Tibial artery (tissue), 4 donors: Measurements from ENCODE around the gene MYADM.

ENCODE experiments used
- DNase-seq, 2 donors: peaks; one replicate each; pipeline ENCODE4 v3.0.0-alpha.2; 2019
- H3K27ac ChIP-seq, 2 donors: fragments of 200-600 bp; sonication (generic) in 1 of 2; 1 replicate in 1 of 2; 2 replicates in 1 of 2; pipeline ENCODE4 v1.5.1; 2018 to 2019; ENCODE audit warnings: mild to moderate bottlenecking in 1 of 2
- H3K27me3 ChIP-seq, 2 donors: fragments of 200-600 bp; sonication (generic) in 1 of 2; one replicate each; pipeline versions ENCODE4 v1.5.1 to v1.6.0; 2016 to 2019
- H3K36me3 ChIP-seq, 3 donors: fragments of 200-600 bp; sonication (generic) in 2 of 3; one replicate each; pipeline ENCODE4 v1.5.1; 2016 to 2019; ENCODE audit warnings: mild to moderate bottlenecking in 2 of 3
- H3K4me1 ChIP-seq, 4 donors: fragments of 200-600 bp; sonication (generic) in 2 of 4; 1 replicate in 3 of 4; 2 replicates in 1 of 4; pipeline ENCODE4 v1.5.1; 2016 to 2019
- H3K4me3 ChIP-seq, 2 donors: fragments of 200-600 bp; sonication (generic) in 1 of 2; 1 replicate in 1 of 2; 2 replicates in 1 of 2; pipeline ENCODE4 v1.5.1; 2018 to 2019; ENCODE audit warnings: mild to moderate bottlenecking in 2 of 2
- H3K9me3 ChIP-seq, 3 donors: fragments of 200-600 bp; sonication (generic) in 1 of 3; one replicate each; pipeline ENCODE4 v1.5.1; 2016 to 2019
- CTCF ChIP-seq, 2 experiments: fragments of 200-600 bp in 1 of 2; fragments of 450-650 bp in 1 of 2; IDR thresholded peaks; one replicate each; pipeline ENCODE4 v1.5.1; 2017 to 2019; ENCODE audit warnings: antibody characterized with exemption in 2 of 2, mild to moderate bottlenecking in 1 of 2, moderate library complexity in 1 of 2
- intact Hi-C: fragments of 100-400 bp; cut with DNase I; formaldehyde crosslinking; loops from one replicate; pipeline ENCODE4 v1.15.0; 2023; ENCODE audit warnings: low total_unique reads

The MYADM gene

GRCh38 chr19:53849237-53849676, 18.4 kb upstream of the MYADM start:
- Histone ChIP-seq H3K36me3 (no peaks in the 10 kb centered on the region), H3K9me3 (no peaks in the 10 kb centered on the region), H3K4me1 (peaks cover 0 to 4% (median 0%) of the 10 kb centered on the region in 4 donors), H3K4me3 (no peak overlapping the region), H3K27ac (no peak overlapping the region), H3K27me3 (peaks cover 0 to 18% of the 10 kb centered on the region in 2 donors)
- intact Hi-C loops: no loop called here
- DNase-seq: no peak
- TF ChIP-seq CTCF (IDR thresholded peaks at IDR 0.05): no peak

GRCh38 chr19:53853707-53854106, 14.0 kb upstream of the MYADM start:
- no peaks in the 10 kb centered on the region for H3K36me3 ChIP-seq
- no peak overlapping the region for H3K4me3 ChIP-seq
- H3K27me3 ChIP-seq: peaks cover 0 to 27% of the 10 kb centered on the region in 2 donors
- no peak overlapping the region for H3K27ac ChIP-seq
- no peak for DNase-seq
- intact Hi-C loops: no loop called here
- TF ChIP-seq CTCF (IDR thresholded peaks at IDR 0.05): no peak
- H3K9me3 ChIP-seq: no peaks in the 10 kb centered on the region
- peaks cover 0 to 4% (median 0%) of the 10 kb centered on the region in 4 donors for H3K4me1 ChIP-seq

- H3K36me3 ChIP-seq: no peaks in the 10 kb centered on the region
- no peak for DNase-seq
- H3K4me3 ChIP-seq: no peak overlapping the region
- TF ChIP-seq CTCF (IDR thresholded peaks at IDR 0.05): no peak
- no peaks in the 10 kb centered on the region for H3K9me3 ChIP-seq
- H3K4me1 ChIP-seq: peaks cover 0 to 21% (median 16%) of the 10 kb centered on the region in 4 donors
- intact Hi-C loops: no loop called here
- no peaks in the 10 kb centered on the region for H3K27me3 ChIP-seq
- no peak overlapping the region for H3K27ac ChIP-seq
Observed at GRCh38 chr19:53864308-53864836, 3.3 kb upstream of the MYADM start.

GRCh38 chr19:53865523-53865917, 2.2 kb upstream of the MYADM start:
- Histone ChIP-seq H3K27me3 (no peaks in the 10 kb centered on the region), H3K4me3 (peak overlapping the region in 1 of 2 donors; percentile 83), H3K4me1 (peaks cover 0 to 30% (median 22%) of the 10 kb centered on the region in 4 donors), H3K36me3 (peaks cover 0 to 2% (median 0%) of the 10 kb centered on the region in 3 donors), H3K9me3 (no peaks in the 10 kb centered on the region), H3K27ac (peak overlapping the region; percentile 97)
- no peak for DNase-seq
- intact Hi-C loops: no loop called here
- no peak for TF ChIP-seq CTCF (IDR thresholded peaks at IDR 0.05)

- intact Hi-C loops: no loop called here
- Histone ChIP-seq H3K4me3 (peak overlapping the region; percentile 83 to 86), H3K9me3 (no peaks in the 10 kb centered on the region), H3K27me3 (no peaks in the 10 kb centered on the region), H3K4me1 (peaks cover 0 to 37% (median 27%) of the 10 kb centered on the region in 4 donors), H3K27ac (peak overlapping the region; percentile 97), H3K36me3 (peaks cover 0 to 9% (median 0%) of the 10 kb centered on the region in 3 donors)
- DNase-seq: peak; percentile 72 to 92
- no peak for TF ChIP-seq CTCF (IDR thresholded peaks at IDR 0.05)
Observed at GRCh38 chr19:53865918-53866864, 1.5 kb upstream of the MYADM start.
